Neural cell (in vitro differentiated cells): Measurements from ENCODE around the gene C1QC. TPM values are rescaled to one million over a fixed set of nuclear protein-coding genes. Genes with fewer than 3 reads are reported as not detected.
"Not testable (repeated sequence)": the region's sequence is repeated elsewhere in the genome, so short reads cannot be mapped to it uniquely, and the experiment has no call there.

Source experiments
- H2AFZ ChIP-seq: fragments of 200-600, 300-800 bp; sonication (generic), shearing (Covaris generic); 2 replicates; pipeline ENCODE4 v1.6.0; 2014; ENCODE audit warnings: low read depth, mild to moderate bottlenecking, antibody characterized with exemption, low read length, moderate library complexity
- H3F3A ChIP-seq: fragments of 200-600 bp; shearing (Covaris generic); 2 replicates; pipeline ENCODE4 v1.6.1; 2016; ENCODE audit warnings: mild to moderate bottlenecking, moderate library complexity, mixed read lengths, antibody characterized with exemption, low read length; ENCODE audit not compliant: insufficient read depth, poor library complexity, severe bottlenecking
- H3K27ac ChIP-seq: fragments of 200-600, 300-800 bp; sonication (generic), shearing (Covaris generic); 2 replicates; pipeline ENCODE4 v1.5.1; 2014; ENCODE audit warnings: mild to moderate bottlenecking, low read length, moderate library complexity
- H3K27me3 ChIP-seq: fragments of 300-800, 200-600 bp; sonication (generic), shearing (Covaris generic); 2 replicates; pipeline ENCODE4 v1.6.0; 2014; ENCODE audit warnings: mild to moderate bottlenecking, low read depth, low read length, moderate library complexity; ENCODE audit not compliant: insufficient read depth
- H3K36me3 ChIP-seq: fragments of 300-800, 200-600 bp; sonication (generic), shearing (Covaris generic); 2 replicates; pipeline ENCODE4 v1.5.1; 2014; ENCODE audit warnings: mild to moderate bottlenecking, antibody characterized with exemption, low read length, moderate library complexity; ENCODE audit not compliant: insufficient read depth
- H3K4me2 ChIP-seq: fragments of 300-800, 200-600 bp; sonication (generic), shearing (Covaris generic); 2 replicates; pipeline ENCODE4 v1.6.0; 2014; ENCODE audit warnings: mild to moderate bottlenecking, low read length
- H3K4me3 ChIP-seq: fragments of 300-800, 200-600 bp; sonication (generic), shearing (Covaris generic); 2 replicates; pipeline ENCODE4 v1.5.1; 2014; ENCODE audit warnings: mild to moderate bottlenecking, low read length, moderate library complexity
- H3K79me2 ChIP-seq: fragments of 200-600 bp; shearing (Covaris generic); replicated peaks from 2 replicates; pipeline ENCODE4 v1.6.0; 2014; ENCODE audit warnings: mild to moderate bottlenecking, low read length, moderate library complexity; ENCODE audit not compliant: insufficient read depth
- H3K9ac ChIP-seq: fragments of 300-800, 200-600 bp; sonication (generic), shearing (Covaris generic); 2 replicates; pipeline ENCODE4 v1.6.1; 2016; ENCODE audit warnings: mild to moderate bottlenecking, low read length, mixed read lengths
- H3K9me2 ChIP-seq: fragments of 200-600 bp; shearing (Covaris generic); 2 replicates; pipeline ENCODE4 v1.6.1; 2016; ENCODE audit warnings: mild to moderate bottlenecking, low read length, mixed read lengths; ENCODE audit not compliant: insufficient read depth
- H3K9me3 ChIP-seq: fragments of 200-600, 300-800 bp; sonication (generic), shearing (Covaris generic); 2 replicates; pipeline ENCODE4 v1.6.1; 2016; ENCODE audit warnings: mild to moderate bottlenecking, mixed run types, low read length, moderate library complexity, mixed read lengths
- H4K20me1 ChIP-seq: fragments of 200-600 bp; shearing (Covaris generic); 2 replicates; pipeline ENCODE4 v1.6.1; 2016; ENCODE audit warnings: mild to moderate bottlenecking, mixed run types; ENCODE audit not compliant: insufficient read depth
- EP300 ChIP-seq: fragments of 450-650 bp; conservative IDR thresholded peaks from 2 replicates; pipeline ENCODE4 v1.6.1; 2014; ENCODE audit warnings: antibody characterized with exemption, mild to moderate bottlenecking, moderate library complexity; ENCODE audit not compliant: poor library complexity, severe bottlenecking
- EZH2 ChIP-seq: fragments of 200-600, 300-800 bp; shearing (Covaris generic), sonication (generic); IDR thresholded peaks from 2 replicates; pipeline ENCODE4 v1.6.1; 2014; ENCODE audit warnings: antibody characterized with exemption, low read length, borderline replicate concordance, mild to moderate bottlenecking; ENCODE audit not compliant: insufficient read depth, poor library complexity, severe bottlenecking
- MXI1 ChIP-seq: fragments of 450-650 bp; conservative IDR thresholded peaks from 2 replicates; pipeline ENCODE4 v1.6.1; 2014; ENCODE audit warnings: antibody characterized with exemption, mild to moderate bottlenecking; ENCODE audit not compliant: poor library complexity, severe bottlenecking
- POLR2AphosphoS5 ChIP-seq: IDR thresholded peaks from 2 replicates; pipeline ENCODE4 v1.6.1; 2012
- RAD21 ChIP-seq: fragments of 450-650 bp; conservative IDR thresholded peaks from 2 replicates; pipeline ENCODE4 v1.6.1; 2014; ENCODE audit warnings: antibody characterized with exemption, mild to moderate bottlenecking, moderate library complexity
- SMC3 ChIP-seq: fragments of 450-650 bp; conservative IDR thresholded peaks from 2 replicates; pipeline ENCODE4 v1.6.1; 2014; ENCODE audit warnings: antibody characterized with exemption, mild to moderate bottlenecking, moderate library complexity; ENCODE audit not compliant: poor library complexity
- TAF1 ChIP-seq: IDR thresholded peaks from 2 replicates; pipeline ENCODE4 v1.6.1; 2012; ENCODE audit warnings: low read depth
- polyA plus RNA-seq: library from polyadenylated mRNA; depleted of rRNA; stranded (reverse); fragments of >200 nt; gene quantifications from 2 replicates; pipeline ENCODE4 v1.2.3, GENCODE V29; 2014
- TF ChIP-seq, protein P1 (sequence below): fragments of 450-650 bp; IDR thresholded peaks from 2 replicates; pipeline ENCODE4 v1.5.1; 2014; ENCODE audit warnings: antibody characterized with exemption, mild to moderate bottlenecking, moderate library complexity; ENCODE audit not compliant: poor library complexity, severe bottlenecking
- TF ChIP-seq, protein P2 (sequence below): IDR thresholded peaks from 2 replicates; pipeline ENCODE4 v1.6.1; 2012; ENCODE audit warnings: borderline replicate concordance

Gene C1QC
- polyA plus RNA-seq, 1 donor from 2014 or later: not detected

DNA sequence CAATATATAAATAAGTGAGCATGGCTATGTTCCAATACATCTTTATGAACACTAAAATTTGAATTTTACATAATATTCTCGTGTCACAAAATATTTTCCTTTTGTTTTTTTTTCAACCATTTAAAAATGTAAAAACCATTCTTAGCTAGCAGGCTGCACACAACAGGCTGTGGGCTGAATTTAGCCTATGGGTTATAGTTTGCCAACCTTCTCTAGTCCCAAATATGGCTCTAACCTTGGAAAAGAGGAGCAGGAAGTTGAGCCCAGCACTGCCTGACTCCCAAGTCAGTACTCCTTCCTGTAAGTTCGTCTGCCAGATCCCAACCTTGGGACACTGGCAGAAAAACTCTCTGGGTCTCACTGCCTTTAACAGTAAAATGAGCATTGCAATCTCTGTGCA is 23.0 kb downstream of the C1QC start:
- Histone ChIP-seq H3K27me3 (no peaks in the 10 kb centered on the region), H4K20me1 (no peaks in the 10 kb centered on the region), H3K36me3 (no peaks in the 10 kb centered on the region), H3K9me2 (no peaks in the 10 kb centered on the region), H3K4me3 (no peak overlapping the region), H3K27ac (no peak overlapping the region), H3K79me2 (no peaks in the 10 kb centered on the region), H2AFZ (no peak overlapping the region), H3K9me3 (no peaks in the 10 kb centered on the region), H3K4me2 (no peak overlapping the region), H3K9ac (no peak overlapping the region), H3F3A (no peaks in the 10 kb centered on the region)
- TF ChIP-seq, protein P1, sequence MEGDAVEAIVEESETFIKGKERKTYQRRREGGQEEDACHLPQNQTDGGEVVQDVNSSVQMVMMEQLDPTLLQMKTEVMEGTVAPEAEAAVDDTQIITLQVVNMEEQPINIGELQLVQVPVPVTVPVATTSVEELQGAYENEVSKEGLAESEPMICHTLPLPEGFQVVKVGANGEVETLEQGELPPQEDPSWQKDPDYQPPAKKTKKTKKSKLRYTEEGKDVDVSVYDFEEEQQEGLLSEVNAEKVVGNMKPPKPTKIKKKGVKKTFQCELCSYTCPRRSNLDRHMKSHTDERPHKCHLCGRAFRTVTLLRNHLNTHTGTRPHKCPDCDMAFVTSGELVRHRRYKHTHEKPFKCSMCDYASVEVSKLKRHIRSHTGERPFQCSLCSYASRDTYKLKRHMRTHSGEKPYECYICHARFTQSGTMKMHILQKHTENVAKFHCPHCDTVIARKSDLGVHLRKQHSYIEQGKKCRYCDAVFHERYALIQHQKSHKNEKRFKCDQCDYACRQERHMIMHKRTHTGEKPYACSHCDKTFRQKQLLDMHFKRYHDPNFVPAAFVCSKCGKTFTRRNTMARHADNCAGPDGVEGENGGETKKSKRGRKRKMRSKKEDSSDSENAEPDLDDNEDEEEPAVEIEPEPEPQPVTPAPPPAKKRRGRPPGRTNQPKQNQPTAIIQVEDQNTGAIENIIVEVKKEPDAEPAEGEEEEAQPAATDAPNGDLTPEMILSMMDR: no peak
- TF ChIP-seq POLR2AphosphoS5: no peak
- TF ChIP-seq EZH2: no peak
- TF ChIP-seq RAD21: no peak
- no peak for TF ChIP-seq MXI1
- TF ChIP-seq TAF1: no peak
- no peak for TF ChIP-seq SMC3
- TF ChIP-seq, protein P2, sequence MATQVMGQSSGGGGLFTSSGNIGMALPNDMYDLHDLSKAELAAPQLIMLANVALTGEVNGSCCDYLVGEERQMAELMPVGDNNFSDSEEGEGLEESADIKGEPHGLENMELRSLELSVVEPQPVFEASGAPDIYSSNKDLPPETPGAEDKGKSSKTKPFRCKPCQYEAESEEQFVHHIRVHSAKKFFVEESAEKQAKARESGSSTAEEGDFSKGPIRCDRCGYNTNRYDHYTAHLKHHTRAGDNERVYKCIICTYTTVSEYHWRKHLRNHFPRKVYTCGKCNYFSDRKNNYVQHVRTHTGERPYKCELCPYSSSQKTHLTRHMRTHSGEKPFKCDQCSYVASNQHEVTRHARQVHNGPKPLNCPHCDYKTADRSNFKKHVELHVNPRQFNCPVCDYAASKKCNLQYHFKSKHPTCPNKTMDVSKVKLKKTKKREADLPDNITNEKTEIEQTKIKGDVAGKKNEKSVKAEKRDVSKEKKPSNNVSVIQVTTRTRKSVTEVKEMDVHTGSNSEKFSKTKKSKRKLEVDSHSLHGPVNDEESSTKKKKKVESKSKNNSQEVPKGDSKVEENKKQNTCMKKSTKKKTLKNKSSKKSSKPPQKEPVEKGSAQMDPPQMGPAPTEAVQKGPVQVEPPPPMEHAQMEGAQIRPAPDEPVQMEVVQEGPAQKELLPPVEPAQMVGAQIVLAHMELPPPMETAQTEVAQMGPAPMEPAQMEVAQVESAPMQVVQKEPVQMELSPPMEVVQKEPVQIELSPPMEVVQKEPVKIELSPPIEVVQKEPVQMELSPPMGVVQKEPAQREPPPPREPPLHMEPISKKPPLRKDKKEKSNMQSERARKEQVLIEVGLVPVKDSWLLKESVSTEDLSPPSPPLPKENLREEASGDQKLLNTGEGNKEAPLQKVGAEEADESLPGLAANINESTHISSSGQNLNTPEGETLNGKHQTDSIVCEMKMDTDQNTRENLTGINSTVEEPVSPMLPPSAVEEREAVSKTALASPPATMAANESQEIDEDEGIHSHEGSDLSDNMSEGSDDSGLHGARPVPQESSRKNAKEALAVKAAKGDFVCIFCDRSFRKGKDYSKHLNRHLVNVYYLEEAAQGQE: no peak
- TF ChIP-seq EP300: no peak

- H3K9me2 ChIP-seq, H3K4me3 ChIP-seq: not testable (repeated sequence)
Observed at GRCh38 chr1:22668840-22669239, 25.4 kb downstream of the C1QC start.

GRCh38 chr1:22670352-22670975 is 27.0 kb downstream of the C1QC start:
- no peak overlapping the region for H3K4me2 ChIP-seq
- no peak overlapping the region for H2AFZ ChIP-seq
- no peak overlapping the region for H3K4me3 ChIP-seq
- no peak overlapping the region for H3K9ac ChIP-seq
- no peaks in the 10 kb centered on the region for H3K9me3 ChIP-seq
- H3K27me3 ChIP-seq: no peaks in the 10 kb centered on the region
- no peaks in the 10 kb centered on the region for H3K9me2 ChIP-seq
- H3K79me2 ChIP-seq: no peaks in the 10 kb centered on the region
- no peak overlapping the region for H3K27ac ChIP-seq
- H3F3A ChIP-seq: no peaks in the 10 kb centered on the region
- H3K36me3 ChIP-seq: no peaks in the 10 kb centered on the region
- TF ChIP-seq, protein P2: no peak
- TF ChIP-seq RAD21 (no peak), MXI1 (no peak), POLR2AphosphoS5 (no peak), EP300 (no peak), TAF1 (no peak)
- no peaks in the 10 kb centered on the region for H4K20me1 ChIP-seq

More at GRCh38 chr1:22668840-22669239, 25.4 kb downstream of the C1QC start:
- H3K9ac ChIP-seq, H4K20me1 ChIP-seq, H3K4me2 ChIP-seq, H3K27ac ChIP-seq, H3K79me2 ChIP-seq, H3K9me3 ChIP-seq, H2AFZ ChIP-seq, H3F3A ChIP-seq, H3K36me3 ChIP-seq, H3K27me3 ChIP-seq: not testable (repeated sequence)
